SJCRH30 (cell line): ENCODE data around the gene ZPR1. TPM values are rescaled to one million over a fixed set of nuclear protein-coding genes. Genes with fewer than 3 reads are reported as not detected.

Experiments used
- DNase-seq, 2 experiments: peaks; one replicate each; pipeline ENCODE4 v3.0.0-alpha.2; 2015 to 2020
- H3K27ac ChIP-seq: fragments of 250-450 bp; sonication (Bioruptor Pico); 2 replicates; pipeline ENCODE4 v1.5.1; 2020; ENCODE audit warnings: mild to moderate bottlenecking, moderate library complexity
- H3K27me3 ChIP-seq: fragments of 250-450 bp; sonication (Bioruptor Pico); 2 replicates; pipeline ENCODE4 v1.5.1; 2020; ENCODE audit warnings: mild to moderate bottlenecking, moderate library complexity
- H3K36me3 ChIP-seq: fragments of 250-450 bp; sonication (Bioruptor Pico); 2 replicates; pipeline ENCODE4 v1.5.1; 2020; ENCODE audit warnings: mild to moderate bottlenecking, moderate library complexity
- H3K4me1 ChIP-seq: fragments of 250-450 bp; sonication (Bioruptor Pico); 2 replicates; pipeline ENCODE4 v1.5.1; 2020; ENCODE audit warnings: mild to moderate bottlenecking, moderate library complexity
- H3K4me3 ChIP-seq: fragments of 250-450 bp; sonication (Bioruptor Pico); 2 replicates; pipeline ENCODE4 v1.5.1; 2020; ENCODE audit warnings: mild to moderate bottlenecking, moderate library complexity
- H3K9me3 ChIP-seq: fragments of 250-450 bp; sonication (Bioruptor Pico); replicated peaks from 2 replicates; pipeline ENCODE4 v1.5.1; 2020; ENCODE audit warnings: mild to moderate bottlenecking, moderate library complexity
- total RNA-seq: library from RNA; depleted of rRNA; stranded (reverse); fragments of >200 nt; shearing (Covaris generic); gene quantifications from 2 replicates; pipeline ENCODE4 v1.2.3, GENCODE V29; 2014

Gene ZPR1
- total RNA-seq, 1 experiment from 2014 or later: 42.3 TPM

GRCh38 chr11:116791002-116791812, 3.4 kb upstream of the ZPR1 start:
- no peak overlapping the region for H3K27ac ChIP-seq
- H3K9me3 ChIP-seq: no peaks in the 10 kb centered on the region
- H3K27me3 ChIP-seq: no peaks in the 10 kb centered on the region
- H3K4me3 ChIP-seq: peak overlapping the region; percentile 26
- H3K4me1 ChIP-seq: peaks cover 8% of the 10 kb centered on the region; the same call in 1 of the 2 replicates
- DNase-seq: peak; percentile 69 to 74
- no peaks in the 10 kb centered on the region for H3K36me3 ChIP-seq

- DNase-seq: no peak
- H3K27ac ChIP-seq: no peak overlapping the region
- no peaks in the 10 kb centered on the region for H3K9me3 ChIP-seq
- peaks cover 8% of the 10 kb centered on the region; the same call in 1 of the 2 replicates for H3K4me1 ChIP-seq
- no peaks in the 10 kb centered on the region for H3K36me3 ChIP-seq
- H3K27me3 ChIP-seq: no peaks in the 10 kb centered on the region
- H3K4me3 ChIP-seq: no peak overlapping the region
Observed at GRCh38 chr11:116790167-116791001, 2.6 kb upstream of the ZPR1 start.

- no peak overlapping the region for H3K4me3 ChIP-seq
- H3K4me1 ChIP-seq: peaks cover 8% of the 10 kb centered on the region; the same call in 1 of the 2 replicates
- H3K27ac ChIP-seq: no peak overlapping the region
- H3K27me3 ChIP-seq: no peaks in the 10 kb centered on the region
- DNase-seq: no peak
- H3K9me3 ChIP-seq: no peaks in the 10 kb centered on the region
- peaks cover 10% of the 10 kb centered on the region for H3K36me3 ChIP-seq
Observed at GRCh38 chr11:116788975-116789374, 1.2 kb upstream of the ZPR1 start.

GRCh38 chr11:116788534-116788933, 711 bp upstream of the ZPR1 start:
- Histone ChIP-seq H3K9me3 (no peaks in the 10 kb centered on the region), H3K4me3 (peak overlapping the region; percentile 91), H3K36me3 (peaks cover 10% of the 10 kb centered on the region), H3K4me1 (peaks cover 8% of the 10 kb centered on the region; the same call in 1 of the 2 replicates), H3K27ac (no peak overlapping the region), H3K27me3 (no peaks in the 10 kb centered on the region)
- no peak for DNase-seq

GRCh38 chr11:116787436-116787785, 412 bp downstream of the ZPR1 start:
- Histone ChIP-seq H3K27ac (peak overlapping the region; percentile 50), H3K9me3 (no peaks in the 10 kb centered on the region), H3K4me3 (peak overlapping the region; percentile 91), H3K4me1 (peaks cover 8% of the 10 kb centered on the region; the same call in 1 of the 2 replicates), H3K27me3 (no peaks in the 10 kb centered on the region), H3K36me3 (peaks cover 20% of the 10 kb centered on the region)
- no peak for DNase-seq

- no peak overlapping the region; the same call in 1 of the 2 replicates for H3K27ac ChIP-seq
- no peaks in the 10 kb centered on the region for H3K27me3 ChIP-seq
- peak in 1 of 2 experiments; percentile 20 for DNase-seq
- peaks cover 8% of the 10 kb centered on the region; the same call in 1 of the 2 replicates for H3K4me1 ChIP-seq
- H3K4me3 ChIP-seq: peak overlapping the region; percentile 91
- peaks cover 22% of the 10 kb centered on the region for H3K36me3 ChIP-seq
- H3K9me3 ChIP-seq: no peaks in the 10 kb centered on the region
Observed at GRCh38 chr11:116786966-116787365, 857 bp downstream of the ZPR1 start.

- Histone ChIP-seq H3K4me1 (peaks cover 8% of the 10 kb centered on the region; the same call in 1 of the 2 replicates), H3K4me3 (no peak overlapping the region), H3K36me3 (peaks cover 24% of the 10 kb centered on the region), H3K27me3 (no peaks in the 10 kb centered on the region), H3K27ac (no peak overlapping the region), H3K9me3 (no peaks in the 10 kb centered on the region)
- DNase-seq: no peak
Observed at GRCh38 chr11:116786326-116786725, 1.5 kb downstream of the ZPR1 start.

- DNase-seq: no peak
- H3K36me3 ChIP-seq: peaks cover 26% of the 10 kb centered on the region
- no peak overlapping the region for H3K4me3 ChIP-seq
Observed at GRCh38 chr11:116782728-116783127, 5.1 kb downstream of the ZPR1 start.

GRCh38 chr11:116778556-116778955, 9.3 kb downstream of the ZPR1 start:
- H3K36me3 ChIP-seq: peaks cover 16% of the 10 kb centered on the region
- DNase-seq: no peak

More at GRCh38 chr11:116782728-116783127, 5.1 kb downstream of the ZPR1 start:
- Histone ChIP-seq H3K9me3 (no peaks in the 10 kb centered on the region), H3K27me3 (no peaks in the 10 kb centered on the region), H3K4me1 (peaks cover 8% of the 10 kb centered on the region; the same call in 1 of the 2 replicates), H3K27ac (no peak overlapping the region)

GRCh38 chr11:116777056-116777455, 10.8 kb downstream of the ZPR1 start:
- no peak overlapping the region for H3K4me3 ChIP-seq
- no peaks in the 10 kb centered on the region for H3K27me3 ChIP-seq
- no peaks in the 10 kb centered on the region for H3K9me3 ChIP-seq
- peaks cover 4% of the 10 kb centered on the region for H3K36me3 ChIP-seq
- no peak for DNase-seq
- no peak overlapping the region for H3K27ac ChIP-seq
- H3K4me1 ChIP-seq: peaks cover 3% of the 10 kb centered on the region; the same call in 1 of the 2 replicates

More at GRCh38 chr11:116778556-116778955, 9.3 kb downstream of the ZPR1 start:
- Histone ChIP-seq H3K4me3 (no peak overlapping the region), H3K9me3 (no peaks in the 10 kb centered on the region), H3K27me3 (no peaks in the 10 kb centered on the region), H3K27ac (no peak overlapping the region), H3K4me1 (peaks cover 2% of the 10 kb centered on the region; the same call in 1 of the 2 replicates)

- no peak for DNase-seq
- H3K27ac ChIP-seq: no peak overlapping the region
- peaks cover 4% of the 10 kb centered on the region for H3K36me3 ChIP-seq
- peaks cover 3% of the 10 kb centered on the region; the same call in 1 of the 2 replicates for H3K4me1 ChIP-seq
- no peak overlapping the region for H3K4me3 ChIP-seq
- H3K27me3 ChIP-seq: no peaks in the 10 kb centered on the region
- no peaks in the 10 kb centered on the region for H3K9me3 ChIP-seq
Observed at GRCh38 chr11:116776522-116776984, 11.3 kb downstream of the ZPR1 start.

- DNase-seq: no peak
- no peaks in the 10 kb centered on the region for H3K9me3 ChIP-seq
- H3K4me3 ChIP-seq: no peak overlapping the region
- H3K27me3 ChIP-seq: no peaks in the 10 kb centered on the region
- H3K36me3 ChIP-seq: no peaks in the 10 kb centered on the region; the same call in none of the 2 replicates
- no peak overlapping the region for H3K27ac ChIP-seq
- peaks cover 3% of the 10 kb centered on the region; the same call in 1 of the 2 replicates for H3K4me1 ChIP-seq
Observed at GRCh38 chr11:116775975-116776374, 11.8 kb downstream of the ZPR1 start.

GRCh38 chr11:116774661-116775060, 13.2 kb downstream of the ZPR1 start:
- Histone ChIP-seq H3K36me3 (no peaks in the 10 kb centered on the region; the same call in 1 of the 2 replicates), H3K27ac (no peak overlapping the region), H3K4me1 (peaks cover 3% of the 10 kb centered on the region; the same call in 1 of the 2 replicates), H3K4me3 (no peak overlapping the region), H3K9me3 (no peaks in the 10 kb centered on the region), H3K27me3 (no peaks in the 10 kb centered on the region)
- DNase-seq: no peak

- DNase-seq: peak; percentile 57 to 59
- H3K27me3 ChIP-seq: no peaks in the 10 kb centered on the region
- no peaks in the 10 kb centered on the region for H3K9me3 ChIP-seq
- H3K4me3 ChIP-seq: peak overlapping the region; percentile 98
- peak overlapping the region; percentile 34; the same call in 1 of the 2 replicates for H3K27ac ChIP-seq
- peaks cover 2% of the 10 kb centered on the region for H3K36me3 ChIP-seq
- peaks cover 3% of the 10 kb centered on the region; the same call in 1 of the 2 replicates for H3K4me1 ChIP-seq
Observed at GRCh38 chr11:116773203-116774097, 14.4 kb downstream of the ZPR1 start.
